GM19043 (cell line): Measurements from ENCODE around the gene PIP4K2C.

ENCODE experiments used
- ATAC-seq: cut with Tn5 transposase; IDR thresholded peaks from one replicate; pipeline ENCODE4 v1.9.1; 2021; ENCODE audit warnings: low read depth; ENCODE audit not compliant: unreplicated experiment

Gene PIP4K2C

GRCh38 chr12:57590864-57591781 is at the start of gene PIP4K2C:
PIP4K2C (plus strand) TSS chr12:57591192; CDS start chr12:57591290, 98 bp downstream.
- ATAC-seq = peak; percentile 96

- ATAC-seq = no peak
These were observed 49.3 kb upstream of the PIP4K2C start for GRCh38 chr12:57541717-57542116.

GRCh38 chr12:57543581-57543980 is 47.4 kb upstream of the PIP4K2C start:
- ATAC-seq = no peak

DNA sequence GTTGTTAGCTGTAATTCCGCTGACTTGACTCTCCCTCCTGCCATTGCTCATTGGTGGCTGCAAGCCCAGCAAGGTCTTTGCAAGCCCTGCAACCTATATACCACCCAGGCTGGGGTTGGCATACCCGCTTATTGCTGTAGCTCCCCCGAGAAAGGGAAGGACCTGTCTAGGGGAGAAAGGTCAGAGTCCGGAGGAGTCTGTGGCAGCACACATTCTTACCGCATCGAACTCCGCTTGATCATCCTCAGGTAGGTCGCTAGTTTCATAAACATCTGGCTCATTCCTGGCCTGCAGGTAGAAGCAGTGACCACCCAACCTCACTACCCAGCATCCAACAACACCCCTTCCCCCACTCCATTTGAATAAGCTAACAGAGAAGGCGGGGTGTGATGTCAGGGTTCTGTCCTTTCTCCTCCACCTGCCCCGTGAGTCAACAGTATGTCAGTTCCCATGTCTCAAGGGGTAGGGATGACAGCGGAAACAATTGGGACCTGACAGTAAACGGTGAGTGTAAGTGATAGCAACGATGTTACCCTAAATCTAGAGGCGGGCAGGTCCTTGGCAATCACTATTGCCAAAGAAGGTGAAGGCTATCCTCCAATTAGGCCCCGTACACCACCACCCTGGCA is 45.1 kb upstream of the PIP4K2C start:
- ATAC-seq = no peak

GRCh38 chr12:57546438-57547287 is 44.3 kb upstream of the PIP4K2C start, which contains the start of gene DCTN2:
DCTN2 (minus strand) TSS chr12:57547192; CDS start chr12:57547063, 129 bp downstream.
- ATAC-seq = peak; percentile 99

- ATAC-seq = no peak
These were observed 43.5 kb upstream of the PIP4K2C start for GRCh38 chr12:57547288-57548012.

DNA sequence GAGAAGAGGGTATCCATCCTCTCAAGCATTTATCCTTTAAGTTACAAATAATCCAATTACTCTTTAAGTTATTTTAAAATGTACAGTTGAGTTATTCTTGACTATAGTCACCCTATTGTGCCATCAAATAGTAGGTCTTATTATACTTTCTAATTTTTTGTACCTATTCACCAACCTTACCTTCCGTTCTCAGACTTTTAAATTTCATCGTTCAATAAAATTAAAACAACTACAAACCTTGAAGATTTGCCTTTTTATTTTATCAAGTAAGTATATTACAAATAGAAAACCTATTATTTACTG is 43.0 kb upstream of the PIP4K2C start:
- ATAC-seq = no peak

GRCh38 chr12:57548488-57548887 is 42.5 kb upstream of the PIP4K2C start:
- no peak for ATAC-seq

- ATAC-seq = no peak
These were observed 41.6 kb upstream of the PIP4K2C start for GRCh38 chr12:57549203-57549908.

DNA sequence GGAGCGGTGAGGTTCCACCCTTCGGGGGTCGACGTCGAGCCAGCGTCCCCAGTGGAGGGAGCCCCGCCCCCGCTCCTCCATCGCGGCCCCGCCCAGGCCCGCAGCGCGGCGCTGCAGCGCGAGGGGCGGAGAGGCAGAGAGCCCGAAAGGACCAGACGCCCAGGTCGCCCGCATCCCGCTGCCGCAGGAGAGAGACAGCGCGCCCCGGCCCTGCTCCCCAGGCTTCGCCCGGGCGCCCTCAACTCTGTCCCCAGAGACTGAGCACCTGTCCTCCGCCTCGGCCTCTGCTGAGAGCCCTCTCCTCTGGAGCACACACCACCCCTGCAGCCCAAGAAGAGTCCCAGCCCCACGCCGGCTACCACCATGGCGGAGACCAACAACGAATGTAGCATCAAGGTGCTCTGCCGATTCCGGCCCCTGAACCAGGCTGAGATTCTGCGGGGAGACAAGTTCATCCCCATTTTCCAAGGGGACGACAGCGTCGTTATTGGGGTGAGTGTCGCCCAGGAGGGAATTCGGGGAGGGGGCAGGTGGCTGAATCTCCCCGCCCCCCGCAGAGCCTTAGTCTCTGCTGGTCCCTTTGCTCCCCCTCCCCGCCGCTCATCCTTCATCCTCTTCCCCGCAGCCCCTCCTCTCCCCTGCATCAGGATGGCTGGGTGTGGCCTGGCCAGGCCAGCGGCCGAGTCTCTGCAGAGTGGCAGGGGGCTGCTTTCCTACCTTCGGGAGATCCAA is 40.9 kb upstream of the PIP4K2C start, which contains the start of gene KIF5A:
Gene KIF5A (plus strand): TSS at position 136 of the 732 bp plus-strand sequence. CDS start 228 bp downstream, at position 364.
- ATAC-seq = no peak

- ATAC-seq = no peak
These were observed 40.1 kb upstream of the PIP4K2C start for GRCh38 chr12:57550641-57551549.

- ATAC-seq = no peak
These were observed 39.2 kb upstream of the PIP4K2C start for GRCh38 chr12:57551637-57552305.

DNA sequence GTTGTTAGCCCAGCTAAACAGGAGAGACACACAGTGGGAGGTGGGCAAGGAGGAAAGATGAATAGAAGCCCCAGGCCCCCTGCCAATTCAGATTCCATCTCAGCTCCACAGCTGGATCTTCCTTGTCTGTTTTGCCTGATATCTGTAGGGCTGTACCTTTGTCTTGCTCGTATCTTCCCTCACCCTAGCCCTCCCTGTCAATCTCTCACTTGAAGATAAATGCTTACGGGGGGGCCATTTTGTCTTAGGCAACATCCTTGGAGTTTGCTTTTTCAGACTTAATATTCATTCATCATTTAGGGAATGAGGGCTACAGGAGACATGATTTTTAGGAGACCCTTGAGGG is 38.7 kb upstream of the PIP4K2C start:
- no peak for ATAC-seq

DNA sequence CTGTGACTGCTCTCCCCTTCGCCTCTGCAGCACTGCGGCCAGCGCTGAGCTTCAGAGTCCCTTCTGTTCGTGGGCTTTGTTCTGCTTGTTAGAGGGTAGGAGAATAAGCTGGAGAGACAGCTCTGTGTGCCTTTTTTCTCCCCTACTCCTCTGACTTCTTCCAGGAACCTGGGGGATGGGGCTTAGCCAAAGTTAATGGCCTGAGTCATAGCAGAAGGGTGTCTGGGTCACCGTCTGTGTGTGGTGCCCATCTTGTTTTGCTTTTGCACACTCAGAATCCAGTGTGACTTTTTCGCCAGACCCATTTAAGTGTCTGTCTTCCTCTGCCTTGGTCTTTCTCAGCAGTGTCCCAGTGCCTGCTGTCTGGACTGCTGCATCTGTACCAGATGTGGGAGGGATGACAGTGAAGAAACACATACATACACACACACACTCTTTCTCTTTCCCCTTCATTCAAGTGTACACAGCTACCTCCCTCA is 38.1 kb upstream of the PIP4K2C start:
- no peak for ATAC-seq

DNA sequence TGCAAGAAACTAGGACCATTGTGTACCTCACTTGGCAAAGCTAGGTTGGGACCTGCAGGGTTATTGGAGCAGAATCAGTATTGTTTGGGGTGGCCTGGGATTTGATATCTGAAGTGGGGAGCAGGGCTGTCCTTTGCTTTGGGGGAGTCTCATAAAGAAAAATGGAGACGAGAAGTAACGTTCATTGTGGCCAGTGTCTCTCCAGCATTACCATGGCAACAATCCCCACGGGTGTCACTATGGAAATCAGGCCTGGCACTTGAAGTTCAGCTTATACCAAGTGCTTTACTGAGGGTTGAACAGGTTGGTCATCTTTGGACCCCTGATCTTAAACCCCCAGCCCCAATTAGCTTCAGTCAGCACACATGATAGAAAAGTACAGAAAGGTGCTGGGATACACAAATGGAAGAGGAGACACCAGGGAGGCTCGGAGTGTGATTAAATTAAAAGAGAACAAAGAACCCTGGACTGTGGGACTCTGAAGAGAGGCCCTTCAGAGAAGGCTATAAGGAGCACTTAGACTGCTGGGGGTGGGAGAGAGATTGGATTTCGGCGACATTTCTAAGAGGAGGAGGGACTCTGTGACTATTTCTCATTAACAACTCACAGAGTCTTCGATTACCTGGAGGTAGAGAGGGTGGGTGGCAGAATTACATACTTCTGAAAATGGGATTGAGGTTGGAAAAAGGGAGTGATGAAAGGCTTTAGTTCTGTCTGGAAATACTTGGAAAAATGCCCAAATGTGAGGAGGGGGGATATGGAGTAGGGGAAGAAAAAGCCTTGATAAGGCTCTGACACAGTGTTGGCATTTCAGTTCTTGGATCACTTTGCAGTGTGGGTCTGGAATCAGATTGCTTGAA is 37.4 kb upstream of the PIP4K2C start:
- no peak for ATAC-seq

- ATAC-seq = no peak
These were observed 36.5 kb upstream of the PIP4K2C start for GRCh38 chr12:57554453-57554852.
